DOHH2 (cell line): Measurements from ENCODE around the gene CRYBG3.
"Not testable (repeated sequence)": the region's sequence is repeated elsewhere in the genome, so short reads cannot be mapped to it uniquely, and the experiment has no call there.

Experiments used
- H3F3A ChIP-seq: fragments of 200-600 bp; sonication (generic), shearing (Covaris generic); 2 replicates; pipeline ENCODE4 v1.6.0; 2016; ENCODE audit warnings: antibody characterized with exemption, mild to moderate bottlenecking; ENCODE audit not compliant: control insufficient read depth, insufficient read depth
- H3K27ac ChIP-seq: fragments of 200-600 bp; sonication (generic); 2 replicates; pipeline ENCODE4 v1.5.1; 2014; ENCODE audit warnings: low read depth, mild to moderate bottlenecking, low read length, moderate library complexity
- H3K27me3 ChIP-seq: fragments of 200-600 bp; sonication (generic); 2 replicates; pipeline ENCODE4 v1.6.1; 2014; ENCODE audit warnings: mild to moderate bottlenecking, low read length, mixed read lengths; ENCODE audit not compliant: control insufficient read depth
- H3K36me3 ChIP-seq: fragments of 200-600 bp; sonication (generic); 2 replicates; pipeline ENCODE4 v1.6.1; 2014; ENCODE audit warnings: mild to moderate bottlenecking, low read length, moderate library complexity, mixed read lengths; ENCODE audit not compliant: control insufficient read depth
- H3K4me1 ChIP-seq: fragments of 200-600 bp; sonication (generic); 2 replicates; pipeline ENCODE4 v1.6.1; 2014; ENCODE audit warnings: mild to moderate bottlenecking, low read length, mixed read lengths; ENCODE audit not compliant: control insufficient read depth
- H3K4me2 ChIP-seq: fragments of 200-600 bp; sonication (generic); 2 replicates; pipeline ENCODE4 v1.6.0; 2014; ENCODE audit warnings: mild to moderate bottlenecking, low read length, moderate library complexity
- H3K4me3 ChIP-seq: fragments of 200-600 bp; sonication (generic); 2 replicates; pipeline ENCODE4 v1.5.1; 2014; ENCODE audit warnings: mild to moderate bottlenecking, low read length, mixed read lengths
- H3K79me2 ChIP-seq: fragments of 200-600 bp; sonication (generic); 2 replicates; pipeline ENCODE4 v1.6.1; 2014; ENCODE audit warnings: mild to moderate bottlenecking, low read length, mixed read lengths; ENCODE audit not compliant: control insufficient read depth
- H3K9me2 ChIP-seq: fragments of 200-600 bp; sonication (generic); replicated peaks from 2 replicates; pipeline ENCODE4 v1.6.1; 2014; ENCODE audit warnings: mild to moderate bottlenecking, low read length, mixed read lengths; ENCODE audit not compliant: control insufficient read depth
- H3K9me3 ChIP-seq: fragments of 200-600 bp; sonication (generic); 2 replicates; pipeline ENCODE4 v1.6.1; 2014; ENCODE audit warnings: antibody characterized with exemption, low read length, mixed read lengths; ENCODE audit not compliant: control insufficient read depth, insufficient read depth
- H4K20me1 ChIP-seq: fragments of 200-600 bp; sonication (generic); 2 replicates; pipeline ENCODE4 v1.6.0; 2014; ENCODE audit warnings: low read depth, mild to moderate bottlenecking, antibody characterized with exemption, low read length, moderate library complexity; ENCODE audit not compliant: control insufficient read depth, insufficient read depth
- CTCF ChIP-seq: fragments of 200-600 bp; sonication (generic); IDR thresholded peaks from one replicate; pipeline ENCODE4 v1.5.1; 2014; ENCODE audit warnings: antibody characterized with exemption, mild to moderate bottlenecking, low read depth, low read length; ENCODE audit not compliant: poor library complexity, severe bottlenecking
- EZH2phosphoT487 ChIP-seq: fragments of 200-600 bp; sonication (generic); IDR thresholded peaks from 2 replicates; pipeline ENCODE4 v1.6.1; 2017; ENCODE audit warnings: borderline replicate concordance, mild to moderate bottlenecking, antibody characterized with exemption, low read length, moderate library complexity, mixed read lengths

CRYBG3 gene

GRCh38 chr3:97831140-97831539 lies 9.3 kb downstream of the CRYBG3 start:
- H3K79me2 ChIP-seq, result no peaks in the 10 kb centered on the region
- no peaks in the 10 kb centered on the region for H4K20me1 ChIP-seq
- H3F3A ChIP-seq, result no peaks in the 10 kb centered on the region
- TF ChIP-seq EZH2phosphoT487 (no peak), CTCF (no peak)
- no peaks in the 10 kb centered on the region for H3K9me3 ChIP-seq
- H3K36me3 ChIP-seq, result no peaks in the 10 kb centered on the region
- no peaks in the 10 kb centered on the region for H3K9me2 ChIP-seq
- no peaks in the 10 kb centered on the region for H3K4me1 ChIP-seq
- H3K27ac ChIP-seq, result no peak overlapping the region
- H3K4me3 ChIP-seq, result no peak overlapping the region
- H3K27me3 ChIP-seq, result no peaks in the 10 kb centered on the region
- no peak overlapping the region for H3K4me2 ChIP-seq

GRCh38 chr3:97833184-97833583 lies 11.4 kb downstream of the CRYBG3 start:
- not testable (repeated sequence) for H3K79me2 ChIP-seq, H3K4me3 ChIP-seq, H4K20me1 ChIP-seq, H3K9me3 ChIP-seq, H3K4me1 ChIP-seq, H3K36me3 ChIP-seq, H3K9me2 ChIP-seq, H3K27ac ChIP-seq, H3K27me3 ChIP-seq, H3F3A ChIP-seq, H3K4me2 ChIP-seq

- Histone ChIP-seq H3K9me2 (no peaks in the 10 kb centered on the region), H3K4me3 (no peak overlapping the region), H3K4me2 (no peak overlapping the region), H3K27me3 (no peaks in the 10 kb centered on the region), H3K4me1 (no peaks in the 10 kb centered on the region), H3K36me3 (no peaks in the 10 kb centered on the region), H4K20me1 (no peaks in the 10 kb centered on the region), H3K9me3 (no peaks in the 10 kb centered on the region), H3K79me2 (no peaks in the 10 kb centered on the region), H3F3A (no peaks in the 10 kb centered on the region), H3K27ac (no peak overlapping the region)
- TF ChIP-seq CTCF (no peak), EZH2phosphoT487 (no peak)
Observed at GRCh38 chr3:97835761-97836160, 13.9 kb downstream of the CRYBG3 start.

GRCh38 chr3:97838393-97838792 lies 16.6 kb downstream of the CRYBG3 start:
- no peaks in the 10 kb centered on the region for H3K79me2 ChIP-seq
- no peak overlapping the region for H3K4me2 ChIP-seq
- H3K9me3 ChIP-seq, result no peaks in the 10 kb centered on the region
- H4K20me1 ChIP-seq, result no peaks in the 10 kb centered on the region
- H3K27ac ChIP-seq, result no peak overlapping the region
- no peak for TF ChIP-seq CTCF
- H3K4me1 ChIP-seq, result no peaks in the 10 kb centered on the region
- H3K36me3 ChIP-seq, result no peaks in the 10 kb centered on the region
- H3K4me3 ChIP-seq, result no peak overlapping the region
- no peaks in the 10 kb centered on the region for H3K27me3 ChIP-seq
- no peaks in the 10 kb centered on the region for H3F3A ChIP-seq
- H3K9me2 ChIP-seq, result no peaks in the 10 kb centered on the region
